GM23248 (cell line): ENCODE results near the gene NCAM1.

Source experiments
- EZH2 ChIP-seq: fragments of 200-600 bp; sonication (generic); IDR thresholded peaks from 2 replicates; pipeline ENCODE4 v1.6.1; 2018; ENCODE audit warnings: antibody characterized with exemption, mild to moderate bottlenecking; ENCODE audit not compliant: insufficient read depth, poor library complexity, severe bottlenecking
- EZH2phosphoT487 ChIP-seq: fragments of 200-600 bp; sonication (generic); IDR thresholded peaks from 2 replicates; pipeline ENCODE4 v1.6.1; 2018; ENCODE audit warnings: antibody characterized with exemption, moderate library complexity, mild to moderate bottlenecking, low read depth; ENCODE audit not compliant: insufficient read depth

DNA sequence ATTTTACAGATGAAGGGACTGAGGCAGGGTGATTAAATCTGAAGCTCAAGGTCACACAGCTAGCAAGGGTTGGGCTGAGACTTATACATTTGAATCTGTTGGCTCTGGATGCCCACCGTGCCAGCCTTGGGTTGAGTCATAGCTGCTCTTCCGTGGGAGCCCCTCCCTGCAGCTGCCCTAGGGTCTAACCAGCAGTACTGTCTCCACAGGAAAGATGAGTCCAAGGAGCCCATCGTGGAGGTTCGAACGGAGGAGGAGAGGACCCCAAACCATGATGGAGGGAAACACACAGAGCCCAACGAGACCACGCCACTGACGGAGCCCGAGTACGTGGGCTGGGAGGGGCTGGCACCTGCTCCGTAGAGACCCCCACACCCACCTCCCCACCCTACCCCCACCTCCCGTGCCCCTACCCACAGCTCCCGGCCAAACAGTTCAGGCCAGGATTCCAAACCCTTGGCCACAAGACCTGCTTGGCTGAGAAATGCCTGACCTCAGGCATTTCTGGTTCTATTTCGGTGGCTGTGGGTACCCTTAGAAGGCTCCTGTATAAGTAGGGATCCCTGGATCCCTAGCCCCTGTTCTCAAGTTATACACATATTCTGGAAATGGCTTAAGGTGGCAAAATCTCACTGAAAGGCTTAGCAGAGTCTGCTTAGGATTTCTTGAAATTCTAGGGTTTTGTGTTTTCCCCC, 310.5 kb downstream of the NCAM1 start:
- no peak for TF ChIP-seq EZH2phosphoT487
- TF ChIP-seq EZH2 = no peak
